GM15510 (cell line): ENCODE data around the gene APP.
A peak's percentile ranks its signal among the peaks of the same experiment; 100 is the strongest.

Source experiments
- POLR2A ChIP-seq: IDR thresholded peaks from 3 replicates; pipeline ENCODE4 v1.6.1; 2011; ENCODE audit warnings: borderline replicate concordance; ENCODE audit not compliant: insufficient read length; ENCODE audit errors: extremely low read depth

Gene APP

DNA sequence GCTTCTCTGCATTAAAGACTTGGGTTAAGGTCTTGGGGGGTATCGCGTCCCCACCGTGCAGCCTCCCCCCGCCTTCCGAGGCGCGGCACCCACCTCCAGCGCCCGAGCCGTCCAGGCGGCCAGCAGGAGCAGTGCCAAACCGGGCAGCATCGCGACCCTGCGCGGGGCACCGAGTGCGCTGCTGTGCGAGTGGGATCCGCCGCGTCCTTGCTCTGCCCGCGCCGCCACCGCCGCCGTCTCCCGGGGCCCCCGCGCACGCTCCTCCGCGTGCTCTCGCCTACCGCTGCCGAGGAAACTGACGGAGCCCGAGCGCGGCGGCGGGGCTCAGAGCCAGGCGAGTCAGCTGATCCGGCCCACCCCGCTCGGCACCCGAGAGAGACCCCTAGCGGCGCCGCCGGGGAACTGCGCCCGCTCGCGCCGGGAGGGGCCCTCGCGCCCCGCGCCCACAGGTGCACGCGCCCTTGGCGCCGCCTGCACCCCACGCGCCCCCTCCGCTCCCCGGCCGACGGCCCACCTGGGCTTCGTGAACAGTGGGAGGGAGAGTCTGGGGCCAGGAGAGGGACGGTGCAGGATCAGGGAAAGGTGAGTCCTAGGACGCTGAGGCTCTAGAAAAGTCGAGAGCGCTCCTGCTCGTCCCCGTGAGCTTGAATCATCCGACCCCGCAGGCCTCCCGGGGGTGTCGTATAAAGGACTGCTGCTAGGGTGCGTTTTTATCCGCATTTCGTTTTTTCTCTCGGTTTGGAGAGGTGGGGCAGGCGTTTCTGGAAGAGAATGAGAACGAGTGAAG lies at the start of gene APP:
APP (minus strand) TSS at position 300 of the 787 bp plus-strand sequence; CDS start at position 150, 150 bp downstream.
- peak; percentile 35 for TF ChIP-seq POLR2A

DNA sequence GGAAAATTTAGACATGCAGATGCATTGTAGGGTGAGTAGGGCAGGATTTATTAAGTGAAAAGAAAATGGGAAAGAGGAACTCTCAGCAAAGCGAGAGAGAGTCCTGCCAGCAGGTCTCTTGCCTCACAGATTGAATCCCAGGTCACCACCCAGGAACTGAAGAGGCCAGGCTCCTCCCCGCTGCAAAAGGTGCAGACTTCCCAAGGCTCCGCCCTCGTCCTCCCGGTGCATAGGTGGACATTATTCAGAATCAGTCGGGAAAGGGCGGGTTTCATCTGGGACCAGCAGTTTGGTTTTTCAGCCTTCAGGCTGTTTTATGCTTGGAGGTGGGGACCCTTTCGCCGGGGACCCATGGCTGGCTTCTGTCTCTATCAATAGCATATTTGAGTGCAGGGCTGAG lies 41.6 kb upstream of the APP start:
- no peak for TF ChIP-seq POLR2A

DNA sequence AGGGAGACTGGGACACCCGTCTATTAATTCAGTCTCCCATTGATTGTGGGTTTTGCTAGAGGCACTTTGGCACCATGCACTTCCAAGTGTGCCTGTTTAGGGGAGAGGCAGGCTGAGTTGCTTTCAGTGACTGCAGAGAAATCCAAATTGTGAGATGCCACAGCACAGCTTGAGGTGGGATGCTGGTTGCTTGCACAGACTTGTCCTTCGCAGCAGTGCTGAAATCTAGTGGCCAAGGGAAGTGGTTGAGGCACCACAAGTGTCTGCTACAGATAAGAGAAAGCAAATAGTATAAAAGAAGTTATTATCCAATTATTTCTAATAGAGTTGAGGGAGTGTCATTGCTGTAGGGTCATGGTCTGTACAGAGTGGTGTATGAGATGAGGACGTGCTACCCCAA lies 40.0 kb upstream of the APP start:
- TF ChIP-seq POLR2A: no peak

DNA sequence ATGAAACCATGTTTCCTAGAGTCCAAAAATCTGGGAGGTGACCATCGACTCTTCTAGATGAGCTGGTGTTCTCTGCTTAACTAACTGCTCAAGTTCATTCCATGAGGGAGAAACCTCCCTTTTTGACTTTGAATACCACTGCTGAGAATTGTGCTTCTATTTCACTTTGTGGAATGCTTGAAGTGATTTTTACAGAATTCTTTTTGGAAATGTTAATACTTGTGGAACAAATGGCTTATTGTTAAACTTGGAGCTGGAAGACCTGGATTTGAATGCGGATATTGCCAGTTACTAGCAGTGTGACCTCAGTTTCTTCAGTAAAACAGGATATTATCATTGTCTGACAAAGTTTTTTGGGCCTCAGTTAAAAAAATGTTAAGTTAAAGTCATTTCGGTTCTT lies 36.5 kb upstream of the APP start:
- no peak for TF ChIP-seq POLR2A

DNA sequence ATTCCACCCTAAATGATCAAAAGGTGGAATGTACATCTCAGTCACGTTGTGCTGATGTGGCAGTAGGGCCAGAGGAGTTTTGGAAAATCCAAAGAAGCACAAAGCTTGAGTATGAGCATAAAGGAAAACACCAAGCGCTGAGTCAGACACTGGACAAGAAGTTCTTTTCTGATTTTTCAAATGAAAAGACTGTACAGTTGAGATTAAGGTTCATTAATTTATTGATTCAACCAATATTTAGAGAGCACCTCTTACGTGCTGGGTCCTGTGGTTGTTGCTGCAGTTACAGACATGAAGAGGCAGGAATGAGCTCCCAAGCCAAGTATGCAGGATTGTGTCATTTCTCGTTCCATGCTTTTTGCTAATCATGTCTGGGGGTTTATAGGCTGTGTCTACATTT lies 28.9 kb upstream of the APP start:
- no peak for TF ChIP-seq POLR2A

DNA sequence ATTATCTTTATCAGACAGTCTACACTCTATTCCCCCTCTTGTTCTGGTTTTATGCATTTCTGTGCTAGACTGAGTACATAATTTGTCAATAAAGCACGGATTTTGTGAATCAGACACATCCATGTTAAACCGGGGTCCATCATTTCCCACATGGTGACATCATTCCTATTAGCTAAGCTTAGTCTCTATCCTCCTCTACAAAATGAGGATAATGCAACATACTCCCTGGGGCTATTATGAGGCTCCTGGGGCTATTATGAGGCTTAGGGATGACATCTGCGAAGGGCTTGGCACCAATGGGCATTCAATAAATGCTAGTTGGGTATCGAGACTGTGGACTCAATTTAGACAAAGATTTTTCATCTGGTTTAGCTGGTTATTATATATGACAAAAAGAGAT lies 25.1 kb upstream of the APP start:
- TF ChIP-seq POLR2A: no peak

DNA sequence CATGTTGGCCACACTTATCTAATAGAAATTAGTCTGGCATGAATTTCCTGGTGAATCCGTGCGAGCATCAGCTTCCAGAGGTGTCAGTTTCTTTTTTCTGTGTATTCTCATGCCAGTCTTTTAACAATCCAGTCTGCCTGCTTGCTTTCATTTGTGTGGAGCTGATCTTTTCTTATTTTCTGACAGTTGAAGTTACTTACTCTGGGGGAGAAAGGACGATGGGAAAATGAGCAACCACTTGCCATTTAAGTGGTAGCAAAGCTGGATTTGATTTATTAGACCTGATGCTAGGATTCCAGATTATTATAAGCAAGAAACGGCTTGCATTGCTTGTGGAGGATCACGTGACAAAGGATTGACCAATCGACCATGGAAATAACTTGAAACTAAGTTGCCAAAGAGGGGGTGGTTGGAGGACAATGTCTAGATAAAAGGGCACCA lies 24.3 kb upstream of the APP start:
- no peak for TF ChIP-seq POLR2A

DNA sequence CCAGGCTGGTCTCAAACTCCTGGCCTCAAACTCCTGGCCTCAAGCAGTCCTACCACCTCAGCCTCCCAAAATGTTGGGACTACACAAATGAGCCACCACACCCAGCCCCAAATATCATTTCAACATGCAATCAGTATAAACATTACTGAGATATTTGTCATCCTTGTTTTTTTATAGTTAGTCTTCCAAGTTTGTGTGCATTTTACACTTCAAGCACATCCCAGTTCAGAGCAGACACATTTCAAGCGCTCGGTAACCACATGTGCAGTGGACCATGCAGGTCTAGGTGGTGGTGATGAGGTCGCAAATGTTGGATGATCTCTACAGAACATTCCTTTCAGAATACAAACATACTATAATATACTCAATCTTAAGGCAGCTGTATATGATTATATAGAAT lies 23.8 kb upstream of the APP start:
- no peak for TF ChIP-seq POLR2A

DNA sequence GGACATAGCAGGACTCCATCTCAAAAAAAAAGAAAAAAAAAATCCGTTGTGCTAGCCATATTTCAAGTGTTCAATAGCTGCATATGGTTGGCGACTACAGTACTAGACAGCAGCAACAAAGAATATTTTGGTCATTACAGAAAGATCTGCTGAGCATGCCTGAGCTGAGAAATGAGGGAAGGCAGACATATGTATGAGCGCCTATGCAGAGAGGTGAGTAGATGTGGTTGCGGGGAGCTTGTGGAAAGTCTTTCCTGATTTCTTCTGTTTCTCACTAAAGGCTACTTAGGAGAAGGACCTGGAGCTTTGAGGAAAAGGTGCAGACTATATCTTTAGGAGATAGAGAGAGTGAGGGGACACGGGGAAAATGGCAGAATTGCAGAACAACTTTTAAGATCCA lies 21.0 kb upstream of the APP start:
- TF ChIP-seq POLR2A: no peak

DNA sequence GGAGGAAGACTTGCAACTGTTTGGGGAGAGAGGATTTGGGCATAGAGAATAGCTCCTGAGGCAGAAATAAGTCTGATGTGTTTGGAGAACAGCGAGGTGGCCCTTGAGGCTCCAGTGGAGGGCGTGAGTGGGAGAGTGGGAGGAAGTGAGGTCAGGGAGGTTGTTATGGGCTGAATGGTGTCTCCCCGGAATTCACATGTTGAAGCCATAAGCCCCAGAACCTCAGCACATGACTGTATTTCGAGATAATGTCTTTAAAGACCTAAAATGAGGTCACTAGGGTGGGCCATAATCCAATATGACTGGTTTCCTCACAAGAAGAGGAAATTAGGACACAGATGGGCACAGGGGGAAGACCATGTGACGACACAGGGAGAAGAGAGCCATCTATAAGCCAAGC lies 17.9 kb upstream of the APP start:
- TF ChIP-seq POLR2A: no peak

DNA sequence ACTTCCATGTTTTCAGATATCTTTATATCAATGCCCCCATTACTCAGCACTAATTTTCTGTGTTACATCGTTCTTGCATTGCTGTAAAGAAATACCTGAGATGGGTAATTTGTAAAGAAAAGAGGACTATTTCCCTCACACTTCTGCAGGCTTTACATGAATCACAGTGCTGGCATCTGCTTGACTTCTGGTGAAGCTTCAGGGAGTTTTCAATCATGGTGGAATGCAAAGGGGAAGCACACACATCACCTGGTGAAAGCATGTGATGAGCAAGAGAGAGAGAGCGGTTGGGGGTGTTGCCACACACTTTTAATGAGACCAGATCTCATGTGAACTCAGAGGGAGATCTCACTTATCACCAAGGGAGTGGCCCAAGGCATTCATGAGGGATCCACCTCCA lies 14.9 kb upstream of the APP start:
- TF ChIP-seq POLR2A: no peak

DNA sequence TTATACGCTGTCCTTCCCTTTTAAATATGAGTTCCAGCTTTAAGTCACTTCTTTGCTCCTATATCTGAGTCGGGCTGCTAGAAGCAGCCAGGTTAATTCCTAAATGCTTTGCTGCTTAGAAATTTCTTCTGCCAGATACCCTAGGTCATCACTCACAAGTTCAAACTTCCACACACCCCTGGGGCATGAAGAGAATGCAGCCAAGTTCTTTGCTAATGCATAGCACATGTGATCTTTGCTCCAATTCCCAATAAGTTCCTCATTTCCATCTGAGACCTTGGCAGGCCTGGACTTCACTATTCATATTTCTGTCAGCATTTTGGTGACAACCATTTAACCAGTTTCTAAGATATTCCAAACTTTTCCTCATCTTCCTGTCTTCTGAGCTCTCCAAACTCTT lies 14.5 kb upstream of the APP start:
- TF ChIP-seq POLR2A: no peak

DNA sequence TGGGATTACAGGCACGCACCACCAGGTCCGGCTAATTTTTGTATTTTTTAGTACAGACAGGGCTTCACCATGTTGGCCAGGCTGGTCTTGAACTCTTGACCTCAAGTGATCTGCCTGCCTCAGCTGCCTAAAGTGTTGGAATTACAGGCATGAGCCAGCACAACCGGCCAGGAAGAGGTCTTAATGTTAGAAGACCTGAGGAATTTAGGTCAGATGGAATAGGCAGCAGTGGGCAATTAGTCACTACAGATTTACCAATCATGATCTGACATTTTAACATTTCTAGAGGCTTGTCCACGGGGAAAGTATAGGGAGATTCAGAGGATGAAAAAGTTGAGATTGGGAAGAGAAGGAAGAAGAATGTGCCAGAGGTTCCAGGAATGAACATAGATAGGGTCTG lies 8.9 kb upstream of the APP start:
- TF ChIP-seq POLR2A: no peak

DNA sequence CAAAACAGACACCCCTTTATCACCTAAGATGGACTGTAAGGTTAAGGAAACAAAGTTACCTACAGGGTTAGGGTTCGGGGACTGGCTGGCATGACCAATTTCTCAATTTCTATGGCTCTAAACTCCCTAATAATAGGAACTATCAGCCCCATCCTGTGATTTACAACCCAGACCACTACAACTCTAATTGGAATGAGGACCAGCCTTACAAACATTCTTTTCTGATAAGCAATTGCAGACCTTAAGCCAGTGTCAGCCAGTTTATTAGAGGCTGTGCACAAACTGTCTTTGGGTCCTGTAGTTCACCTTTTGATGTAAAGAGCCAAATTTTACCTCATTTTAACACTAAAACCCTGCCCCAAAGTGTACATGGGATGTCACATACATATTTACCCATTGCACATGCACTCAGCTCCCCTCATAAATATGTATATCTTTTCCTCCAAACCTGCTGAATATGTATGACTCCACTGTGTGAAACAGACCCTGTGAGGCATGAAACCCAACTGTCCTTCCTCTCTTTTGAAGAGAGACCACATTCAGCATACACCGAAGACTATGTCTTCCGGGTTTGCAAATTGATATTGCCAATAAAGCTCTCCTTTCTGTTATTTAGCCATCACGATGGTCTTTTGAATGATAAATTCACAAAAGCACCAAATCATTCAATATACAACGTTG lies 7.3 kb upstream of the APP start:
- TF ChIP-seq POLR2A: no peak

DNA sequence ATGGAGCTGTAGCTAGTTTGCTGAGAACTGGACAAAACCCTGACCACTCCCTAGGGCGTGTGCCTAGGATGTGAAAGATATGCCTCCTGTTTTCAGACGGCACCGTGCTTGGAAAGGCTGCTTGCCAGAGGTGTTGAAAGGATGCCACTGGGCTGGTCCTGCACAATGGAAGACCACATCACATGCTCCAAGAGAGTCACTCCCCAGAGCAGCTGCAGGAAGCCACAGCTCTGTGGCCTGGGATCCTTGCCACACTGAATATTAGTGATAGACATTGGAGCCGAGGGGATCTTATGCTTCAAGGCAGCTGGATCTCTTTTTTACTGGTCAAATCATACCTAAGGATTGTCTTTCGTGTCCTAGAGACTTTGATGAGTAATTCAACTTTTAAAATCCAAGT lies 6.6 kb upstream of the APP start:
- TF ChIP-seq POLR2A: no peak
